Measurements from ENCODE around the gene PPID.

- TF ChIP-seq CTCF (conservative IDR thresholded peaks at IDR 0.05), result no peak
- TF ChIP-seq ZFX (IDR thresholded peaks at IDR 0.05), result no peak
These were observed 47.1 kb downstream of the PPID start for GRCh38 chr4:158676076-158676475.

All from C4-2B (cell line).